ENCODE results near the gene RND2. TPM values are rescaled to one million over a fixed set of nuclear protein-coding genes. Genes with fewer than 3 reads are reported as not detected.

RND2 gene
- total and polyA plus RNA-seq, 2 of the 13 experiments (the other 11 are each of a cell fraction or from before 2014, with no cell fraction given), result 0.05 to 0.11 TPM

- peak; percentile 88 for TF ChIP-seq MYPOP (CRISPR knock-in tag; IDR thresholded peaks at IDR 0.05)
- TF ChIP-seq POGZ (CRISPR knock-in tag; IDR thresholded peaks at IDR 0.05), result peak; percentile 66
- peak; percentile 93 for TF ChIP-seq ZNF33B (CRISPR knock-in tag; IDR thresholded peaks at IDR 0.05)
- peak; percentile 96 for TF ChIP-seq ZNF704 (CRISPR knock-in tag; IDR thresholded peaks at IDR 0.05; ENCODE audit: borderline replicate concordance)
- TF ChIP-seq MEIS2 (CRISPR knock-in tag; IDR thresholded peaks at IDR 0.05), result peak; percentile 75; the same call in 1 of the 2 replicates
- TF ChIP-seq ZNF75D (CRISPR knock-in tag; IDR thresholded peaks at IDR 0.05; ENCODE audit: borderline replicate concordance), result no peak
- TF ChIP-seq GMEB1 (CRISPR knock-in tag; IDR thresholded peaks at IDR 0.05; ENCODE audit: borderline replicate concordance), result peak; percentile 37; the same call in 1 of the 2 replicates
- no peak for TF ChIP-seq NBN (conservative IDR thresholded peaks at IDR 0.05)
- TF ChIP-seq WIZ (CRISPR knock-in tag; IDR thresholded peaks at IDR 0.05), result 0 out of 2 replicates have a peak, but pooled peaks have one; percentile 85
- no peak for TF ChIP-seq TEAD3 (CRISPR knock-in tag; optimal IDR thresholded peaks at IDR 0.05; ENCODE audit: borderline replicate concordance)
- no peak for TF ChIP-seq NR1H2 (CRISPR knock-in tag; IDR thresholded peaks at IDR 0.05; ENCODE audit: borderline replicate concordance, low read depth)
- peak; percentile 55 to 79 for TF ChIP-seq POLR2A (IDR thresholded peaks at IDR 0.05; ENCODE audit: insufficient read depth in 1 of 2, low read depth in 2 of 2, low read length in 2 of 2)
- peak; percentile 29 for TF ChIP-seq KDM5A (IDR thresholded peaks at IDR 0.05; ENCODE audit: borderline replicate concordance, low read length)
- no peak; the same call in none of the 2 replicates for TF ChIP-seq ZNF12 (CRISPR knock-in tag; IDR thresholded peaks at IDR 0.05)
- TF ChIP-seq ZBTB34 (CRISPR knock-in tag; IDR thresholded peaks at IDR 0.05), result no peak; the same call in 1 of the 2 replicates
- no peak for TF ChIP-seq NFE2 (CRISPR knock-in tag; IDR thresholded peaks at IDR 0.05)
- TF ChIP-seq ZBTB10 (CRISPR knock-in tag; IDR thresholded peaks at IDR 0.05; ENCODE audit: borderline replicate concordance), result peak; percentile 24; the same call in 1 of the 2 replicates
- 0 out of 2 replicates have a peak, but pooled peaks have one; percentile 53 for TF ChIP-seq ZNF790 (CRISPR knock-in tag; IDR thresholded peaks at IDR 0.05; ENCODE audit: borderline replicate concordance)
- no peak for TF ChIP-seq ZFP36 (IDR thresholded peaks at IDR 0.05; ENCODE audit: borderline replicate concordance, low read depth, low read length, partially characterized antibody)
- 0 out of 2 replicates have a peak, but pooled peaks have one; percentile 55 for TF ChIP-seq HIVEP1 (CRISPR knock-in tag; IDR thresholded peaks at IDR 0.05)
- no peak for TF ChIP-seq HNRNPH1 (optimal IDR thresholded peaks at IDR 0.05; ENCODE audit: low read depth, low read length)
Measured at GRCh38 chr17:43021741-43022512, 3.1 kb upstream of the RND2 start, which contains the start of gene VAT1 (continued).

Measured in HepG2 (cell line).